Measurements from ENCODE around the gene CSF1R. TPM values are rescaled to one million over a fixed set of nuclear protein-coding genes. Genes with fewer than 3 reads are reported as not detected.

The CSF1R gene
- total RNA-seq, 3 donors from 2014 or later (not counting 1 experiment from before 2014, with no cell fraction given): 4.9 to 39.0 (median 7.8) TPM

- no peak overlapping the region for H3K27ac Mint-ChIP-seq
Observed at GRCh38 chr5:150081541-150082283, 4.6 kb downstream of the CSF1R start.

GRCh38 chr5:150080696-150081435 lies 5.5 kb downstream of the CSF1R start:
- WGBS (ENCODE audit: insufficient coverage): 81% methylated on average over 15 of the region's 15 CpGs
- intact Hi-C loops (cut with micrococcal nuclease): no loop called here
- no peak for ATAC-seq
- Mint-ChIP-seq H3K27me3 (ENCODE audit: low read depth in 2 of 2) (peaks cover 36% of the 10 kb centered on the region in 2 donors), H3K27ac (no peak overlapping the region), H3K4me1 (peaks cover 16 to 19% of the 10 kb centered on the region in 2 donors), H3K36me3 (no peaks in the 10 kb centered on the region), H3K4me3 (no peak overlapping the region), H3K9me3 (no peaks in the 10 kb centered on the region)
- H3K27me3 ChIP-seq (ENCODE audit: control insufficient read depth, insufficient read depth, low read length): peaks cover 8% of the 10 kb centered on the region
- H3K27ac ChIP-seq (ENCODE audit: low read length): no peak overlapping the region
- no peaks in the 10 kb centered on the region for H3K36me3 ChIP-seq (ENCODE audit: control insufficient read depth, insufficient read depth, low read length)
- no peaks in the 10 kb centered on the region for H3K9me3 ChIP-seq (ENCODE audit: control insufficient read depth, insufficient read depth, low read length)
- TF ChIP-seq CTCF (IDR thresholded peaks at IDR 0.05): no peak
- DNase-seq: no peak
- peaks cover 13% of the 10 kb centered on the region for H3K4me1 ChIP-seq (ENCODE audit: control insufficient read depth, insufficient read depth, low read length)
- no peak overlapping the region for H3K4me3 ChIP-seq (ENCODE audit: low read length)

More at GRCh38 chr5:150081541-150082283, 4.6 kb downstream of the CSF1R start:
- peaks cover 16 to 19% of the 10 kb centered on the region in 2 donors for H3K4me1 Mint-ChIP-seq
- no peak overlapping the region for H3K4me3 ChIP-seq (ENCODE audit: low read length)
- H3K9me3 Mint-ChIP-seq: no peaks in the 10 kb centered on the region
- no peak overlapping the region for H3K4me3 Mint-ChIP-seq
- H3K9me3 ChIP-seq (ENCODE audit: control insufficient read depth, insufficient read depth, low read length): no peaks in the 10 kb centered on the region
- 7% methylated on average over 13 of the region's 15 CpGs for WGBS (ENCODE audit: insufficient coverage)
- intact Hi-C loops (cut with micrococcal nuclease): no loop called here
- peaks cover 13% of the 10 kb centered on the region for H3K4me1 ChIP-seq (ENCODE audit: control insufficient read depth, insufficient read depth, low read length)
- H3K27me3 ChIP-seq (ENCODE audit: control insufficient read depth, insufficient read depth, low read length): peaks cover 8% of the 10 kb centered on the region
- H3K27ac ChIP-seq (ENCODE audit: low read length): no peak overlapping the region
- TF ChIP-seq CTCF (IDR thresholded peaks at IDR 0.05): no peak
- H3K36me3 ChIP-seq (ENCODE audit: control insufficient read depth, insufficient read depth, low read length): no peaks in the 10 kb centered on the region
- peaks cover 38 to 45% of the 10 kb centered on the region in 2 donors for H3K27me3 Mint-ChIP-seq (ENCODE audit: low read depth in 2 of 2)
- DNase-seq (no peak), ATAC-seq (peak in 1 of 3 donors; percentile 39)
- no peaks in the 10 kb centered on the region for H3K36me3 Mint-ChIP-seq

- no peaks in the 10 kb centered on the region for H3K36me3 Mint-ChIP-seq
- no peaks in the 10 kb centered on the region for H3K9me3 Mint-ChIP-seq
- peaks cover 16 to 19% of the 10 kb centered on the region in 2 donors for H3K4me1 Mint-ChIP-seq
- ATAC-seq: no peak
- H3K27ac Mint-ChIP-seq: no peak overlapping the region
- H3K4me3 ChIP-seq (ENCODE audit: low read length): no peak overlapping the region
- no peak overlapping the region for H3K27ac ChIP-seq (ENCODE audit: low read length)
- intact Hi-C loops (cut with micrococcal nuclease): no loop called here
- H3K27me3 ChIP-seq (ENCODE audit: control insufficient read depth, insufficient read depth, low read length): peaks cover 6% of the 10 kb centered on the region
- 95% methylated on average over 19 of the region's 19 CpGs for WGBS (ENCODE audit: insufficient coverage)
- H3K36me3 ChIP-seq (ENCODE audit: control insufficient read depth, insufficient read depth, low read length): no peaks in the 10 kb centered on the region
- peaks cover 13% of the 10 kb centered on the region for H3K4me1 ChIP-seq (ENCODE audit: control insufficient read depth, insufficient read depth, low read length)
- TF ChIP-seq CTCF (IDR thresholded peaks at IDR 0.05): no peak
- no peak for DNase-seq
- H3K27me3 Mint-ChIP-seq (ENCODE audit: low read depth in 2 of 2): peaks cover 30 to 31% of the 10 kb centered on the region in 2 donors
- H3K4me3 Mint-ChIP-seq: no peak overlapping the region
- no peaks in the 10 kb centered on the region for H3K9me3 ChIP-seq (ENCODE audit: control insufficient read depth, insufficient read depth, low read length)
Observed at GRCh38 chr5:150079909-150080461, 6.4 kb downstream of the CSF1R start.
